ENCODE results near the gene PARP12. TPM values are rescaled to one million over a fixed set of nuclear protein-coding genes. Genes with fewer than 3 reads are reported as not detected.

Gene PARP12
- total RNA-seq, 4 donors from 2014 or later: 121 to 184 (median 156) TPM

GRCh38 chr7:140022582-140023211 lies 40.1 kb downstream of the PARP12 start:
- Histone ChIP-seq H3K4me3 (no peak overlapping the region), H3K27ac (no peak overlapping the region), H3K9me3 (no peaks in the 10 kb centered on the region), H3K36me3 (peaks cover 0 to 56% (median 0%) of the 10 kb centered on the region in 3 donors), H3K4me1 (no peaks in the 10 kb centered on the region), H3K27me3 (no peaks in the 10 kb centered on the region)
- no peak for TF ChIP-seq POLR2A (IDR thresholded peaks at IDR 0.05)
- DNase-seq: no peak

- no peaks in the 10 kb centered on the region for H3K27me3 ChIP-seq
- no peaks in the 10 kb centered on the region for H3K9me3 ChIP-seq
- H3K4me1 ChIP-seq: no peaks in the 10 kb centered on the region
- no peak for TF ChIP-seq CTCF (IDR thresholded peaks at IDR 0.05)
- TF ChIP-seq POLR2A (IDR thresholded peaks at IDR 0.05): no peak
- DNase-seq: no peak
- H3K36me3 ChIP-seq: peaks cover 0 to 45% (median 0%) of the 10 kb centered on the region in 3 donors
- no peak overlapping the region for H3K4me3 ChIP-seq
- H3K27ac ChIP-seq: no peak overlapping the region
These were observed 41.1 kb downstream of the PARP12 start for GRCh38 chr7:140021603-140022002.

GRCh38 chr7:140019606-140020005 lies 43.1 kb downstream of the PARP12 start:
- H3K27ac ChIP-seq: no peak overlapping the region
- H3K27me3 ChIP-seq: no peaks in the 10 kb centered on the region
- no peaks in the 10 kb centered on the region for H3K4me1 ChIP-seq
- H3K4me3 ChIP-seq: no peak overlapping the region
- peaks cover 0 to 27% (median 0%) of the 10 kb centered on the region in 3 donors for H3K36me3 ChIP-seq
- TF ChIP-seq POLR2A (IDR thresholded peaks at IDR 0.05) (no peak), CTCF (IDR thresholded peaks at IDR 0.05) (no peak)
- H3K9me3 ChIP-seq: no peaks in the 10 kb centered on the region
- DNase-seq: no peak

GRCh38 chr7:140019172-140019571 lies 43.6 kb downstream of the PARP12 start:
- no peak for TF ChIP-seq POLR2A (IDR thresholded peaks at IDR 0.05)
- no peak for TF ChIP-seq CTCF (IDR thresholded peaks at IDR 0.05)
- no peaks in the 10 kb centered on the region for H3K9me3 ChIP-seq
- no peak overlapping the region for H3K4me3 ChIP-seq
- peaks cover 0 to 23% (median 0%) of the 10 kb centered on the region in 3 donors for H3K36me3 ChIP-seq
- no peak for DNase-seq
- no peaks in the 10 kb centered on the region for H3K4me1 ChIP-seq
- no peak overlapping the region for H3K27ac ChIP-seq
- H3K27me3 ChIP-seq: no peaks in the 10 kb centered on the region

- TF ChIP-seq POLR2A (IDR thresholded peaks at IDR 0.05) (no peak), CTCF (IDR thresholded peaks at IDR 0.05) (no peak)
- no peak overlapping the region for H3K4me3 ChIP-seq
- no peaks in the 10 kb centered on the region for H3K4me1 ChIP-seq
- no peak overlapping the region for H3K27ac ChIP-seq
- H3K9me3 ChIP-seq: no peaks in the 10 kb centered on the region
- H3K27me3 ChIP-seq: no peaks in the 10 kb centered on the region
- H3K36me3 ChIP-seq: peaks cover 0 to 15% (median 0%) of the 10 kb centered on the region in 3 donors
- no peak for DNase-seq
These were observed 44.4 kb downstream of the PARP12 start for GRCh38 chr7:140018125-140019043.

- Histone ChIP-seq H3K4me3 (no peak overlapping the region), H3K4me1 (no peaks in the 10 kb centered on the region), H3K9me3 (no peaks in the 10 kb centered on the region), H3K36me3 (peaks cover 0 to 6% (median 0%) of the 10 kb centered on the region in 3 donors), H3K27ac (no peak overlapping the region), H3K27me3 (no peaks in the 10 kb centered on the region)
- no peak for DNase-seq
- TF ChIP-seq CTCF (IDR thresholded peaks at IDR 0.05): no peak
- TF ChIP-seq POLR2A (IDR thresholded peaks at IDR 0.05): no peak
These were observed 45.2 kb downstream of the PARP12 start for GRCh38 chr7:140017543-140017942.
